Endothelial cell (in vitro differentiated cells): Measurements from ENCODE around the gene SCN1B. TPM values are rescaled to one million over a fixed set of nuclear protein-coding genes. Genes with fewer than 3 reads are reported as not detected.
A peak's percentile ranks its signal among the peaks of the same experiment; 100 is the strongest.

Experiments used
- DNase-seq: peaks from one replicate; pipeline ENCODE4 v3.0.0; 2021; ENCODE audit warnings: low spot score
- H3K27ac Mint-ChIP-seq: one replicate; pipeline ENCODE4 v1.8.0; 2021; ENCODE audit warnings: mixed read lengths, inconsistent platforms; ENCODE audit not compliant: unreplicated experiment
- H3K27me3 Mint-ChIP-seq: one replicate; pipeline ENCODE4 v1.8.0; 2021; ENCODE audit warnings: mild to moderate bottlenecking, moderate library complexity, mixed read lengths, inconsistent platforms; ENCODE audit not compliant: unreplicated experiment
- H3K36me3 Mint-ChIP-seq: one replicate; pipeline ENCODE4 v1.8.0; 2021; ENCODE audit warnings: mild to moderate bottlenecking, low read depth, mixed read lengths, inconsistent platforms; ENCODE audit not compliant: unreplicated experiment
- H3K4me1 Mint-ChIP-seq: one replicate; pipeline ENCODE4 v1.8.0; 2021; ENCODE audit warnings: mild to moderate bottlenecking, mixed read lengths, inconsistent platforms; ENCODE audit not compliant: unreplicated experiment
- H3K4me3 Mint-ChIP-seq: one replicate; pipeline ENCODE4 v1.8.0; 2021; ENCODE audit warnings: mild to moderate bottlenecking, mixed read lengths, inconsistent platforms; ENCODE audit not compliant: unreplicated experiment
- H3K9me3 Mint-ChIP-seq: one replicate; pipeline ENCODE4 v1.8.0; 2021; ENCODE audit warnings: mixed read lengths, inconsistent platforms; ENCODE audit not compliant: unreplicated experiment
- CTCF ChIP-seq: fragments of 200-600 bp; sonication (generic); IDR thresholded peaks from one replicate; pipeline ENCODE4 v1.5.0; 2021; ENCODE audit warnings: antibody characterized with exemption; ENCODE audit not compliant: unreplicated experiment
- total RNA-seq: library from RNA; stranded (reverse); fragmentation: NEBNext Ultra II Directional; extraction: Animal tissue kit (Norgen Biotek cat#: 25700); gene quantifications from one replicate; pipeline ENCODE4 v1.2.1, GENCODE V29; 2021; ENCODE audit not compliant: unreplicated experiment

The SCN1B gene
- total RNA-seq, 1 donor from 2014 or later: 0.62 TPM

GRCh38 chr19:35040826-35041547 is 10.7 kb downstream of the SCN1B start:
- no peak overlapping the region for H3K4me3 Mint-ChIP-seq
- TF ChIP-seq CTCF: no peak
- no peaks in the 10 kb centered on the region for H3K36me3 Mint-ChIP-seq
- H3K27me3 Mint-ChIP-seq: peaks cover 12% of the 10 kb centered on the region
- H3K9me3 Mint-ChIP-seq: no peaks in the 10 kb centered on the region
- no peak overlapping the region for H3K27ac Mint-ChIP-seq
- DNase-seq: peak; percentile 45
- peaks cover 17% of the 10 kb centered on the region for H3K4me1 Mint-ChIP-seq

- Mint-ChIP-seq H3K36me3 (no peaks in the 10 kb centered on the region), H3K9me3 (no peaks in the 10 kb centered on the region), H3K4me1 (peaks cover 17% of the 10 kb centered on the region), H3K27me3 (peaks cover 11% of the 10 kb centered on the region), H3K27ac (peak within 1 kb of the TSS; percentile 48), H3K4me3 (no peak within 1 kb of the TSS)
- no peak for TF ChIP-seq CTCF
- DNase-seq: no peak
Observed at GRCh38 chr19:35041548-35042055, 11.3 kb downstream of the SCN1B start, which contains the start of gene HPN. Gene HPN, plus strand, starts transcription at chr19:35041721. Its CDS starts 786 bp downstream, at chr19:35042507.

GRCh38 chr19:35042056-35042730 is 11.9 kb downstream of the SCN1B start:
- no peak for DNase-seq
- TF ChIP-seq CTCF: no peak
- Mint-ChIP-seq H3K9me3 (no peaks in the 10 kb centered on the region), H3K27ac (peak overlapping the region; percentile 48), H3K4me3 (no peak overlapping the region), H3K36me3 (no peaks in the 10 kb centered on the region), H3K27me3 (peaks cover 9% of the 10 kb centered on the region), H3K4me1 (peaks cover 17% of the 10 kb centered on the region)

GRCh38 chr19:35042954-35043604 is 12.8 kb downstream of the SCN1B start:
- Mint-ChIP-seq H3K36me3 (no peaks in the 10 kb centered on the region), H3K4me3 (peak overlapping the region; percentile 57), H3K9me3 (no peaks in the 10 kb centered on the region), H3K27ac (no peak overlapping the region), H3K4me1 (peaks cover 17% of the 10 kb centered on the region), H3K27me3 (peaks cover 9% of the 10 kb centered on the region)
- no peak for DNase-seq
- TF ChIP-seq CTCF: no peak
